Measurements from ENCODE around the gene GJA1.

Gene GJA1

DNA sequence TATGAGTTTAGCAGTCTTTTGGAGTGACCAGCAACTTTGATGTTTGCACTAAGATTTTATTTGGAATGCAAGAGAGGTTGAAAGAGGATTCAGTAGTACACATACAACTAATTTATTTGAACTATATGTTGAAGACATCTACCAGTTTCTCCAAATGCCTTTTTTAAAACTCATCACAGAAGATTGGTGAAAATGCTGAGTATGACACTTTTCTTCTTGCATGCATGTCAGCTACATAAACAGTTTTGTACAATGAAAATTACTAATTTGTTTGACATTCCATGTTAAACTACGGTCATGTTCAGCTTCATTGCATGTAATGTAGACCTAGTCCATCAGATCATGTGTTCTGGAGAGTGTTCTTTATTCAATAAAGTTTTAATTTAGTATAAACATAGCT lies 13.9 kb downstream of the GJA1 start:
- TF ChIP-seq MAX (IDR thresholded peaks at IDR 0.05) (no peak), TCF12 (IDR thresholded peaks at IDR 0.05; ENCODE audit: low read depth) (no peak), TEAD4 (IDR thresholded peaks at IDR 0.05) (no peak), ZBTB7A (IDR thresholded peaks at IDR 0.05; ENCODE audit: low read depth) (no peak), TAF1 (IDR thresholded peaks at IDR 0.05; ENCODE audit: low read depth) (no peak), NFIC (IDR thresholded peaks at IDR 0.05) (no peak), CEBPB (IDR thresholded peaks at IDR 0.05) (no peak), CREB1 (IDR thresholded peaks at IDR 0.05; ENCODE audit: low read depth) (no peak), EP300 (IDR thresholded peaks at IDR 0.05; ENCODE audit: borderline replicate concordance) (no peak), RAD21 (IDR thresholded peaks at IDR 0.05; ENCODE audit: low read depth) (no peak), YY1 (IDR thresholded peaks at IDR 0.05; ENCODE audit: low read depth) (no peak), REST (IDR thresholded peaks at IDR 0.05; ENCODE audit: low read depth) (no peak), EGR1 (IDR thresholded peaks at IDR 0.05) (no peak), FOXM1 (IDR thresholded peaks at IDR 0.05; ENCODE audit: borderline replicate concordance, low read depth) (no peak), USF1 (IDR thresholded peaks at IDR 0.05) (no peak)

DNA sequence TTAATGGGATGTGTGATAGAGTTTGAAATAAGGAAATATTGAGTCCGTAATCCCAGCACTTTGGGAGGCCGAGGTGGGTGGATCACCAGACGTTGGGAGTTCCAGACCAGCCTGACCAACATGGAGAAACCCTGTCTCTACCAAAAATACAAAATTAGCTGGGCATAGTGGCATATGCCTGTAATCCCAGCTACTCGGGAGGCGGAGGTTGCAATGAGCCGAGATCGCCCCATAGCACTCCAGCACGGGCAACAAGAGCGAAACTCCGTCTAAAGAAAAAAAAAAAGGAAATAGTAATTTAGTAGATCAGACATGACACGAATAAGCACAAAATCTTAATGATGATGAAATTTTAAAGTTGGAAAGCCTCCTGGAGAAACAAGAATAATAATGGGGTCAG lies 14.8 kb downstream of the GJA1 start:
- TF ChIP-seq REST (IDR thresholded peaks at IDR 0.05; ENCODE audit: low read depth) (no peak), CREB1 (IDR thresholded peaks at IDR 0.05; ENCODE audit: low read depth) (no peak), TAF1 (IDR thresholded peaks at IDR 0.05; ENCODE audit: low read depth) (no peak), TEAD4 (IDR thresholded peaks at IDR 0.05) (no peak), NFIC (IDR thresholded peaks at IDR 0.05) (no peak), RAD21 (IDR thresholded peaks at IDR 0.05; ENCODE audit: low read depth) (no peak), ZBTB7A (IDR thresholded peaks at IDR 0.05; ENCODE audit: low read depth) (no peak), CEBPB (IDR thresholded peaks at IDR 0.05) (no peak), YY1 (IDR thresholded peaks at IDR 0.05; ENCODE audit: low read depth) (no peak), TCF12 (IDR thresholded peaks at IDR 0.05; ENCODE audit: low read depth) (no peak), EP300 (IDR thresholded peaks at IDR 0.05; ENCODE audit: borderline replicate concordance) (no peak)

GRCh38 chr6:121451250-121451649 lies 15.8 kb downstream of the GJA1 start:
- no peak for TF ChIP-seq REST (IDR thresholded peaks at IDR 0.05; ENCODE audit: low read depth)
- no peak for TF ChIP-seq YY1 (IDR thresholded peaks at IDR 0.05; ENCODE audit: low read depth)
- TF ChIP-seq EP300 (IDR thresholded peaks at IDR 0.05; ENCODE audit: borderline replicate concordance) = no peak
- no peak for TF ChIP-seq TCF12 (IDR thresholded peaks at IDR 0.05; ENCODE audit: low read depth)
- no peak for TF ChIP-seq EGR1 (IDR thresholded peaks at IDR 0.05)
- TF ChIP-seq TEAD4 (IDR thresholded peaks at IDR 0.05) = no peak
- TF ChIP-seq USF1 (IDR thresholded peaks at IDR 0.05) = no peak
- no peak for TF ChIP-seq MAX (IDR thresholded peaks at IDR 0.05)
- TF ChIP-seq ZBTB7A (IDR thresholded peaks at IDR 0.05; ENCODE audit: low read depth) = no peak
- TF ChIP-seq NFIC (IDR thresholded peaks at IDR 0.05) = no peak
- TF ChIP-seq CEBPB (IDR thresholded peaks at IDR 0.05) = no peak
- no peak for TF ChIP-seq TAF1 (IDR thresholded peaks at IDR 0.05; ENCODE audit: low read depth)
- no peak for TF ChIP-seq RAD21 (IDR thresholded peaks at IDR 0.05; ENCODE audit: low read depth)
- no peak for TF ChIP-seq FOXM1 (IDR thresholded peaks at IDR 0.05; ENCODE audit: borderline replicate concordance, low read depth)

DNA sequence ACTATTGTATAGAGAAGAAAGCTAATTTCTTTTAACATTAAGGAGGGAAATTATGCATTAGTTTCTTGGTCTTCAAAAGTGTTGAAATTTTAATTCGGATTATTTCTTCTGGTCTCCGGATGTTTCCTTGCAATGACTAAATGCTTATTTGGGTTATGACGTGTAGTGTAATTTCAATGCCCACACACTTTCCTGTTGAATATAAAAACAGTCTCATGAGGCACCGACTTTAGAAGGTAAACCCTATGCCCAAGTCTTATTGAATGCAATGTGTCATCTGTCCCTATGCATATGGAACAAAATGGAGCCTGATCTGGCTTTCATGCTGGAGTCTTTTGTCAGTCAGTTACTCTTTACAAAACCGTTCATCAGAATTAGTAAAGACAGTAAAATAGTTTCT lies 17.7 kb downstream of the GJA1 start:
- TF ChIP-seq TCF12 (IDR thresholded peaks at IDR 0.05; ENCODE audit: low read depth) (no peak), RAD21 (IDR thresholded peaks at IDR 0.05; ENCODE audit: low read depth) (no peak), YY1 (IDR thresholded peaks at IDR 0.05; ENCODE audit: low read depth) (no peak), TEAD4 (IDR thresholded peaks at IDR 0.05) (no peak), FOXM1 (IDR thresholded peaks at IDR 0.05; ENCODE audit: borderline replicate concordance, low read depth) (no peak), REST (IDR thresholded peaks at IDR 0.05; ENCODE audit: low read depth) (no peak), USF1 (IDR thresholded peaks at IDR 0.05) (no peak), NFIC (IDR thresholded peaks at IDR 0.05) (no peak), EP300 (IDR thresholded peaks at IDR 0.05; ENCODE audit: borderline replicate concordance) (no peak), ZBTB7A (IDR thresholded peaks at IDR 0.05; ENCODE audit: low read depth) (no peak), CEBPB (IDR thresholded peaks at IDR 0.05) (no peak), TAF1 (IDR thresholded peaks at IDR 0.05; ENCODE audit: low read depth) (no peak)
